Kasumi-1 (cell line): Measurements from ENCODE around the gene PRKAR2B.
A peak's percentile ranks its signal among the peaks of the same experiment; 100 is the strongest.

Experiments
- DNase-seq, 2 experiments: peaks; one replicate each; lab custom pipeline; 2025; lab: John Stamatoyannopoulos, UW

The PRKAR2B gene

DNA sequence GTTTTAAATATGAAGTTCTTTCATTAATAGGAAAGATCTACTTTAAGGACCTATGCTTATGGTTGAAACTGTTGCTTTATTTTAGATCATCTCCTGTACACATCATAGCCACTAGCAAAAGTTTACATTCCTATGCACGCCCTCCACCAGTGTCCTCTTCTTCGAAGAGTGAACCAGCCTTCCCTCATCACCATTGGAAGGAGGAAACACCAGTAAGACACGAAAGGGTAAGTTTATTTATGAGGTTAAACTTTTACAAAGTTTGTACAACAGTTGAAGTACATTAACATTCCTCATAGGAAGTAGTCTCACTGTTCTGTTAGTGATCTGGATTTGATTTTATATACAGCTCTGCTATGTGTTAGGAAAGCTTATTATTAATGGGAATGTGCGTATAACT lies 141.2 kb downstream of the PRKAR2B start:
- DNase-seq = no peak

DNA sequence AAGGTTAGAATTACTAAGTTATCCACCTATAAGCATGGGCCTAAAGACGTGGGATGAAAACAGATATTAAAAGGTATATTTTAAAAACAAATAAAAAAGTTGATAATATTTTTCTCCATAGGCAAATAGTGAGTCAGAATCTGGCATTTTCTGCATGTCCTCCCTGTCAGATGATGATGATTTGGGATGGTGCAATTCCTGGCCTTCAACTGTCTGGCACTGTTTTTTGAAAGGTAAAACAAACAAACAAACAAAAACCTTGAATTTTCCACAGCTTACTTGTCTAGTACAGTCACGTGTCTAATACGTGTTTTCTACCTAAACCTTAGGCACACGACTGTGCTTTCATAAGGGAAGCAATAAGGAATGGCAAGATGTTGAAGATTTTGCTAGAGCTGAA lies 141.7 kb downstream of the PRKAR2B start:
- DNase-seq = no peak

DNA sequence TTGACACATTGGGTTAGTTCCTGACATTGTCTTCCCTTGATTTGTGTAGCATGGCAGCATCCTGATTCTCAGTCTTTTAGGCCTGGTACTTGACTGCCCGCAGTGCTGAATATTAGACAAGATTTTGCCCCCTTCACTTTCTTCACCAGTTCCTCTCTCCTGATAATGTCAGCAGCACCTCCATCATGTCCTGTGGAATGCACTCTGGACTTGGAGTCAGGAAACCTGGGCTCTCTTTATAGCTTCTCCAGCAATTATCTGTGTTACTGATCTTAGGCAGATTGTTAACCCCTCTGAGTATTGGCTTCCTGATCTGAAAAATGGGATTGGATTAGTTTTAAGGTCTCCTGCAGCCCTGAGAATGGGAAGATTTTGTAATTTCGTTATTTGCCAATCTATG lies 143.3 kb downstream of the PRKAR2B start:
- no peak for DNase-seq

DNA sequence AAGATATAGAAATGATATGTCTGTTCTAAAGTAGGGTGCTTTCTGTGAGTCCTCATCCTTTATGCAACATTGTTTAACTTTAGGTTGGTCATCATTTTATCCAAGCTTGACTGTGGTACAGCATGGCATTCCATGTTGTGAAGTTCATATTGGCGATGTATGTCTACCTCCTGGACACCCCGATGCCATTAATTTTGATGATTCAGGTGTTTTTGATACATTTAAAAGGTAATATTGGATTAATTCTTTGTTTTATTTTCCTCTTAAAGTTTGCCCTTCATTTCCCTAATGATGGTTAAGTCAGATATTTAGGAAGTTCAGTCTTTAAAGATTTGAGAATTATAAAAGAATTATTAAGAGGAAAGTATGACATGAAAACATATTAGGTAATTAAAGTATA lies 145.6 kb downstream of the PRKAR2B start:
- DNase-seq = no peak

DNA sequence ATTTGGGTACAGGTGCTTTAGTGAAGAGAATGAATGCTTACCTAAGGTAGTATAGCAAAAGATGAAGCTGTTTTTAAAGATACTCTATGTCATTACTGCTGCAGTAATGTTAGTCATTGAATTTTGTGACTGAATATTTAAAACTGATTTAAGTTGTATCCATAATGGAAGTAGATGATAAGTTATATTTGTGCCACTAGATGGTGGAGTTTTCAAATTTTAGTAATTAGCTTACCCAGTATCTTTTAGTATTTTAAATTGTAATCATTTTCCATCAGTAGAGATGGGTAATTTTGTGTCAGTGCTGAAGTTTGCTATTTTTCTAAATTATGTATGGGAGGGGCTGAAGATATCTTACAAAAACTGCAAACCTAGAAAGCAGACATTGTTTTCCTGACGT lies 149.5 kb downstream of the PRKAR2B start:
- DNase-seq = peak in 1 of 2 experiments; percentile 39

DNA sequence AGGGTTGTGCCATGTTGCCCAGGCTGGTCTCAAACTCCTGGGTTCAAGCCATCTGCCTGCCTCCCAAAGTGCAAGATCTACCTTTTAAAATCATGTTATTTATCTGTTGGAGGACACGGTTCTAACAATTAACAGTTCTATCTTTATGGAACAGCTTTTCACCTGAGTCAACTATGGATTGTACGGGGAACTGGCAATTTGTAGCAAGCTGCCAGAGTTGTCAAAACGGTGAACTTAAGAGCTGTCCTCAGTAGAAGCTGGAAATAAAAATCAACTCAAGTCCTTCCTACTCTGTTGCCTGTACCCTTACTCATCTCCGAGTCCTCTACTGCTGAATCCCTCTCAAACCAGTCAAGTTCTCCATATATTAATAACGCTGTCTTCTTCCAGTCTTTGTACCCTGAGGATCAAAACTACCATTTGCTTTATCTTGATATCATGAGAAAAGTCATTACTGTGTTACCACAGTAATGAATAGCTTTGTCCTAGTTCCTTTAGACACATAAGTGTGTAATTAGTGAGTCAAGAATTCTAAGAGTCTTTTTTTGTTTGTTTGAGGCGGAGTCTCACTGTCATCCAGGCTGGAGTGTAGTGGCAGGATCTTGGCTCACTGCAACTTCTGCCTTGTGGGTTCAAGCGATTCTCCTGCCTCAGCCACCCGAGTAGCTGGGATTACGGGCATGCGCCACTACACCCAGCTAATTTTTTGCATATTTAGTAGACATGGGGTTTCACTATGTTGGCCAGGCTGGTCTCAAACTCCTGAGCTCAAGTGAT lies 152.5 kb downstream of the PRKAR2B start:
- no peak for DNase-seq

DNA sequence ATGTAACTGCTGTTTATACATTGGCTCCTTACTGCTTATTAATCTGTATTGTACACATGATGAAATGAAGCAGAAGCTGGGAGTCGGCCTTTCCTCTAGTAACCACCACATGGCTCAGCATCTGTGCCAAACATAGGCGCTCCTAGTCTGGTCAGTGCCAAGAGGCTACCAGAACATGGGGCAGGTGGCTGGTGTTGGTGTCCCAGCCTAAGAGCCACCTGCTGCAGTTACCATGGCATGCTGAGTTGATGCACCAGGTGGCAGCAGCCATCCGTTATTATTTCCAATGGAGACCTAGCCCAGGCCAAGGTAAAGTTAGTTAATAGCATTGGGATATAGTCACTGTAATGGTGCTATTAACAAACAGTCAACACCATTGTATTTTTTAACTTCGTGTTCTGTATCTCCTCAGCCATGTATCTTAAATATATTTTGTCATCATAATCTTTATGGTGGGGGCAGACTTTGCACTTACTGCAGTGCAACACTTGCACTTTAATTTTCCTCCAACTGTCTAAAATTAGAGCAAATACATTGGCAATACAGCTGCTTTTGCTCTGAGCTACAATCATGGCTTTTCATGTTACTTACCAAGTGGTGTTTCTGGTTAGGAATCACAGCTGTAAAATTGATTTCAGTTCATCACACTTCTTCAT lies 157.4 kb downstream of the PRKAR2B start:
- DNase-seq = peak; percentile 42 to 50

DNA sequence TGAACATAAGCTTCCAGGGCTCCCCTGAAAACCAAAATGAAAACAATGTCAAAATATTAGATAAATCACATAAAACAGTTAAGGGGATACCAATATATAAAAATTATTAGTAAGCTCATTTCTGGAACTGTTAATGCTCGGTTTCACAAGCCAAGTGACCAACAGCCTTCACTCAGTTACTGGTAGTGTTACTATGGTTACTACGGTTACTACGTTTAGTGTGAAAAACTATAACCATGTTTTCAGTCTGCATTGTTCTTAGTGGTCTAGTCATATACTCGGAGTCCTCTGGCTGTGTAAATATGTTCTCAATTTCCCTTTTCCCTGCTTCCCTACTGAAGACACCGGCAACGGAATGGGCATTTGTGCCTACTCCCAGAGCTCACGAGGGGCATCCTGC lies 159.1 kb downstream of the PRKAR2B start:
- DNase-seq = no peak

DNA sequence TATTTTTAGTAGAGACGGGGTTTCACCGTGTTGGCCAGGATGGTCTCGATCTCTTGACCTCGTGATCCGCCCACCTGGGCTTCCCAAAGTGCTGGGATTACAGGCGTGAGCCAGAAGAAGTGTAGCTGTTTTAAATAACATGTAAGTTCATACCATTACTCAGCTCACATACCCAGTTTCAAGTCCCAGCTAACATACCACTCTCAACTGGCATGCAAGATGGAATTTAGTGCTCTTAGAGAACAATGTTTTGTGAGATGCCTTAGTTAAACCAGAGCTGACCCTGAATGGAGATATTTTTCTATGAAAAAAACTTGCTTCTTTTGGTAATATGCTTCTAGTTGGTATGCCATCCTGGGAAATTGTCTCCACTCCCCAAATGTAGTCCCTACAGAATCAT lies 161.6 kb downstream of the PRKAR2B start:
- DNase-seq = no peak

DNA sequence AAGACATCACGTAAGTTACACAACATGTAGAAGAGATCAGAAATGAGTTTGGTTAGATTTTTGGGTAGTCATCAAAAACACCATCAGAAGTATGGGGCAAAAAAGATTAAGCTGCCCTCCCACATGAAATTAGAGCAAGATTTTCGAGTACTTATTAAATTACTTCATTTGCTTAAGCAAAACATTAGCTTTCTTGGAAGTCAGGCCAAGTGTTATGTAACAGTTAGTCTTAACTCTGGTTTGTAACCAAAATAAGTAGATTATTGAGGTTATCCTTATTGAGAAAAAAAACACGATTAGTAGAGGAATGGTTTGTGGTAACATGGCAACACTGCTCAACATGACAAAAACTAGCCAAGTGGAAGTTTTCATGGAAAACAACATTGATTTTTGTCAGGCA lies 162.2 kb downstream of the PRKAR2B start:
- DNase-seq = no peak

DNA sequence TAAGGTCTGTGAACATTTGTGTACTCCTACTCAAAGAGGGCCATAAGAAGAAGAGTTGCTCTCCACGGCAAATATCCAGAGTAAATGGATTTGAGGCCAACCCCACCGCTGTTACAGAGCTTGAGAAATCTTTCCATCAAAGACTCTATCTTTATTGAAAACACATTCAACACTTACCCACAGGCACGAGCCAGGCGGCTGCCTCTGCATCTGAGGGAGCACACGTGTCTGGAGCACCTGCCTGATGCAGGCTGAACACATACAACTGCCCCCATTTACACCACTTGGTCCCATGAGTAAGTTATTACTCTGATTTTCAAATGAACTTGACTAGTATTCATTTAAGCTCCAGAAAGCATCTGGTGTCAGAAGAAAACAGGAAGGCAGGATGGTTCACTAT lies 163.0 kb downstream of the PRKAR2B start:
- no peak for DNase-seq

DNA sequence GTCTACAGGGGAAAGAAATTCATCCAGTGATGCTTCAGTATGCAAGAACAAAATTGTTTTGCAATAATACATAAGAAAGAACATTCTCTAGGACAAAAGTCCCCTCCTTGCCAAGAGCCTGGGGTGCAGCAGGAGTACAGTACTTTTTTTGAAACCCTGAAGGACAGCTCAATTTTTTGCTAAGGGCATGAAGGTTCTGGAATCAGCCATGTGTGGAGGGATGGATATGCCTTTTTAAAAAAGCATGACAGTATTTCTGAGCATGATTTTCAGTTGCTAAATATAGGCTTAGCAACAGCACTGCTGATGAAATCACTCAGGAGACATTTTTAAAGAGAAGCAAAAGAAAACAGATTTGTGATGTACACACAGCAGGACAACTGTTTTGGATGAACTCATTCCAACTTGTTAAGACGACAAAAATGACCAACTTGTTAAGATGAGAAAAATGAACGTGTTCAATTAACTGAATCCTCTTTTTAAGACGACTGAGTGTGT lies 163.6 kb downstream of the PRKAR2B start:
- no peak for DNase-seq

DNA sequence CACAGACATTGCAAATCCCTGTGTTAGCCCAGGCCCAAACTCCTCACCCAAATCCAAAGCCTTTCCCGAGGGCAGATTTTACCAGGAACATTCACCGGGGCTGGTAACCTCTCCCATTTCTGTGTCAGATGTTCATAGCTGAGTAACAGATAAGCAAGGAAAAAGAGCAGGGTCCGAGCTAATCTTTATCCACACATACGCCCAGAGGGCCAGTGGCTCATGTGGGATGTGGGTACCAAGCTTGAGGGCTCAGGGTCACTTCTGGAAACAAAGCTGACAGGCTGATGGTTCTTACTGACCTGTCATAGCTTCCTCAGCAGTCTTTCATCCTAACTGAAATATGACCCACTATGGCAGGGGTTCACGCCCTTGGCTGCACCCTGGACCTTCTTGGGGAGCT lies 164.1 kb downstream of the PRKAR2B start:
- DNase-seq = no peak

DNA sequence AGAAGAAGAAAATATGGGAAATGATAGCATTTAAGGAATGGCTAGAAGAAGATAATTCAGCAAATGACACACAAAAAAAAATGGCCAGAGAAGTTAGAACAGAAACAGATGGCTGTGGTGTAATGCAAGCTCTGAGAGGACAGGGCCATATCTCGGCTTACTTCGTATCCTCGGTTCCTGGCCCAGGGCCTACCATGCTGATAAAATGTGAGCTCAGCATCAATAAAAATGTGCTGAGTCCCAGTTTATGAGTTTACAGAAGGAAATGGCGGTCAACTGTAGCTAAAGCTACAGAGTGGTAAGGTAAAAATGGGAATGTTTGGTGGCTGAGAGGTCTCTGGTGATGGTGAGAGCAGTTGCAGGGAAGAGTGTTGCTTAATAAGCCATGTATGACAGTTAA lies 165.1 kb downstream of the PRKAR2B start:
- DNase-seq = no peak

DNA sequence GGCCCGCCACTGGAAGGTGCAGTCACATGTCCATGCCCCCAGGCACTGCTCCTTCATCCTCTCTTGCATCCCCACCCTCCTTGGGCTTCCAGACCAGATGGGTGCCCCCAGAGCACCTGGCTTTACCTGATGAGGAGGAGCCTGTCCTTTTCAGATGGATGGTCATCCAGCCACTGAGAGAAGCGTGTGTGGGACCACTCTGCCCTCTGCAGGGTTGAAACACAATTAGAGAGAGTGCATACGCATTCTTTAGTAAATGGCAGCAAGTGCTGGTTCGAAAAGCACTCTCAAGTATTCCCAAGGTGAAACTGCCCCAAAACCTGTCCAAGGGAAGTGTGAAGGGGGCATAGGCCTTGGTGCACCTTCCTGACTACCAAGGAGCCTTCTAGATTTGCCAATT lies 165.9 kb downstream of the PRKAR2B start:
- no peak for DNase-seq
